ENCODE data around the gene TEX264.
"Not testable (repeated sequence)": the region's sequence is repeated elsewhere in the genome, so short reads cannot be mapped to it uniquely, and the experiment has no call there.

The TEX264 gene, protein sequence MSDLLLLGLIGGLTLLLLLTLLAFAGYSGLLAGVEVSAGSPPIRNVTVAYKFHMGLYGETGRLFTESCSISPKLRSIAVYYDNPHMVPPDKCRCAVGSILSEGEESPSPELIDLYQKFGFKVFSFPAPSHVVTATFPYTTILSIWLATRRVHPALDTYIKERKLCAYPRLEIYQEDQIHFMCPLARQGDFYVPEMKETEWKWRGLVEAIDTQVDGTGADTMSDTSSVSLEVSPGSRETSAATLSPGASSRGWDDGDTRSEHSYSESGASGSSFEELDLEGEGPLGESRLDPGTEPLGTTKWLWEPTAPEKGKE

DNA sequence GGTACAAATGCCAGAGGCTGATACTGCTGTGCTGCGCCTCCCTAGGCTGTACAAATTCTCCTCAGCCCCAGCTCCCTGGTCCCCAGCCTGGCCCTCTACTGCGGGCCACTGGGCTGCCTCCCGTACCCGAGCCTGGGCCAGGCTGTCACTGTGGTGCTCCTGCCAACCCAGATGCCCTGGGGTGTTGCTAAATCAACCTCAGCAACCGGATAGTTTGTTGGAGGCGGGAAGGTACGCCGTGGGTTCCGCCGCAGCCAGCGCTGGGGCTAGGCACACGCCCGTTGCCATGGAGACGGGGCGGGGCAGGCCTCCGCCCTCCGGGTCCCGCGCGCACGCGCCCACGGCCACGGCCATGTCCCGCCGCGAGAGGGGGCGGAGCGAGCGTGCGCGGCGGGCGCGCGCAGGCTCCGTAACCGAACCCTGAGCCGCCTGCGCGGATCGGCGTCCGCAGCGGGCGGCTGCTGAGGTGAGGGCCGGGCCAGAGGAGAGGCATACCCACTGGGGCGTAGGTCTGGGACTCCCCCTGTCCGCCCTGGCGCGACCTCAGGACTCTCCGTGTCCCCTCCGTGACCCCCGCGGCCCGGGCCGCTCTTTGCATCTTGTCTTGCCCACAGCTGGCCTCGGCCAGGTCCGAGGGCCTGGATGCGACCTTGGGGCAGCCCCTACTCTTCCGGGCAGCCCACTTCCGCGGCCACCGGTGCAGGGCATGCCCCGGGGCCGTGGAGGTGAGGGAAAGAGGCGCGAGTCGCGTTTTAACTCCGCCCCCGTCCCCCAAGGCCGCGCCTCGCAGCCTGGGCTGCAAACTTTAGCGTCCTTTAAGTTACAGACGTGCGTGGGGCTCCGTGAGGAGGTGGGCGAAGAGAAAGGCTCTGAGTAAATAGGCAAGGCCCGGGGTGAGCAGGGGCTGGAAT, at the start of gene TEX264:
TSS of gene TEX264 (plus strand) at position 430 of the 911 bp plus-strand sequence. CDS start 3,053 bp downstream, outside the sequence.
- peak; percentile 75 for DNase-seq

DNA sequence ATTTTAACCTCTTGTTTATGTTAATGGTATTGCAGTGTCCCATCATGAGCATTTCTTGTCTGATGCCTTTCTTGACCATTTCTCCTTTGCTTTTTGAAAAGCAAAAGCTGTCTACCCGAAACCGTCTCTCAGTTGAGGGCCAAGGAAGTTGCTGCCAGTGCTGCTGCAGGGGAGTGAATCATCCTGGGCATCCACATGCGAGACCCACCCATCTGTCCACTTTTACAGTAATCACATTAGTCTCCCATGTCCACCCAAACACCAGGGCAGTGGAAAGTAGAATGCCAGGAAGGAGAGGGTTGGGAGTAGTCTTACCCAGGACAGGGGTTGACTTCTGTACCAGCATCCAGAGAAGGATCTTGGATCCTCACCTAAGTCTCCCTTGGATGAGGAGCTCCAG, 48.6 kb upstream of the TEX264 start:
- DNase-seq = no peak

DNA sequence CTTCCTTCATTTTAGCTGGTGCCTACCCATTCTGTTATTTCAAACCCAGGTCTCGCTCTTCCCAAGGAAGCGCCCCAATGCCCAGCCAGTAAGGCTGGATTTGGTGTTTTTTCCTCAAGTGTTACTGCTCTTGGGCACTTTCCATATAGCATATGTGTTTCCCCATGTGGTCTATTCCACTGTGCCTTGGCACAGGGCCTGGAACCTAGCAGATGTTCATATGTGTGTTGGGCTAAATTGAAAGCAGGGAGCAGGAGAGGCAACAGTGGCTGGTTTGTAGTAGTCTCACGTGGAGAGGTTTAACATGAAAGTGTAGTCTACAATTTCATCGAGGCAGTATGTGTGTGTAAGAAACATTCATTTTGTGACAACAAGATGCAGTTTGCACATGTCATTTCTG, 48.2 kb upstream of the TEX264 start:
- peak; percentile 46 for DNase-seq

DNA sequence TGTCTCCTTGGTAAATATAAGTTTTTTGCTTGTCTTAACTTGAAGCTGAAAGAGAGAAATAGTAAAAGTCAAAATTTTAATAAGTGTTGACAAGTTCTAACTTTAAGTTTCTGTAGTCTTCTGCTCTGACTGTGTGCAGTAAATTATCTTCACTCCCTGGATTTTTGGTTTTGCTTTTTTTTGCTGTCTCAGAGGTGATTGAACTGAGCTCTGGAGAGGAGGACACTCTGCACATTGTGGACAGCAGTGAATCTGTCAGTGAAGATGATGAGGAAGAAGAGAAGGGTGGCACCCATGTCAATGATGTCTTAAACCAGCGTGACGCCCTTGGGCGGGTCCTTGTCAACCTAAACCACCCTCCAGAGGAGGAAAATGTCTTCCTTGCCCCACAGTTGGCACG, 40.5 kb upstream of the TEX264 start:
- no peak for DNase-seq

DNA sequence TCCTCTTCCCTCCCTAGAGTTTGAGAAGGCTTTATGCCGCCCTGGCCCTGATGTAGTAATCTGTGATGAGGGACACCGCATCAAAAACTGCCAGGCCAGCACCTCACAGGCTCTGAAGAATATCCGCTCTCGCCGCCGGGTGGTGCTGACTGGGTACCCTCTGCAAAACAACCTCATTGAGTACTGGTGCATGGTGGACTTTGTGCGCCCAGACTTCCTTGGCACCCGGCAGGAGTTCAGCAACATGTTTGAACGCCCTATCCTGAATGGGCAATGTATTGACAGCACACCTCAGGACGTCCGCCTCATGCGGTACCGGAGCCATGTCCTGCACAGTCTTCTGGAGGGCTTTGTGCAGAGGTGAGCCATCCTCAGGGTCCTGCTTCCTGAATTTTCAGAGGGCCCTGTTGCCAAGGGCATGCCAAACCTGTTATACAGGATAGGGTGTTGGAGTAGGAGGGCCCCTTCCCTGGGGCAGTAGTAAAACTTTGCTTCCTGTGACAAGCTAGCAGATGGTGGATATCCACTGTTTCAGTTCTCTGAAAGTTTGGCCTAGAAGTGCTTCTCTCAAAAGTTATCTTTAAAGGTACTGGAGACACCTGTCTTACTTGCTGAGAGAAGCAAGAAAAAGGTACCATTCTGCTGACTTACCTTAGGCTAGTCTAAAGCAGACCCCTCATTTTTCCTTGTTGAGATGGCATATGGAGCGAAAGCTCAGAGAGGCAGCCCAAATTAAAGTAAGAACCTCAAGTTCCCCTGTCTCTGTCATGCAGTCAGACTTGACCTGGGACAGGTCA, 33.7 kb upstream of the TEX264 start:
- no peak for DNase-seq

DNA sequence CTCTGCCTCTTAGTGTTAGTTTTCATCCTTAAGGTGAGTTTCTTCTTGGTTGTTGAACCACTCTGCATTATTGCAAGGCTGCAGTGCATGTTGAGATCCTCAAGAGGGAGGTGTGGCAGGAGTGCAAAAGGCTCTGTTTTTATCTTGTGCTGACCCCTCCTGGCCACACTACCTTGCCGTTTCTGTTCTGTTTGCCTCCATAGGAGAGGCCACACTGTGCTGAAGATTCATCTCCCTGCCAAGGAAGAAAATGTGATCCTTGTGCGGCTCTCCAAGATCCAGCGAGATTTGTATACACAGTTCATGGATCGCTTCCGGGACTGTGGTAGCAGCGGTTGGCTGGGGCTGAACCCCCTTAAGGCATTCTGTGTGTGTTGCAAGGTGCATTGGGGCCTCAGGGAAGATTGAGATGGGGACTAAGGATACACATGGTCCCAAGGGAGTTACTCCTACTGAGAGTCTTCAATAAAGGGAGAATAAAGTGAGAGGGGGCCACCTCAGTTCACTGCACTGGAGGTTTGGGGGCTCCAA, 33.0 kb upstream of the TEX264 start:
- no peak for DNase-seq

DNA sequence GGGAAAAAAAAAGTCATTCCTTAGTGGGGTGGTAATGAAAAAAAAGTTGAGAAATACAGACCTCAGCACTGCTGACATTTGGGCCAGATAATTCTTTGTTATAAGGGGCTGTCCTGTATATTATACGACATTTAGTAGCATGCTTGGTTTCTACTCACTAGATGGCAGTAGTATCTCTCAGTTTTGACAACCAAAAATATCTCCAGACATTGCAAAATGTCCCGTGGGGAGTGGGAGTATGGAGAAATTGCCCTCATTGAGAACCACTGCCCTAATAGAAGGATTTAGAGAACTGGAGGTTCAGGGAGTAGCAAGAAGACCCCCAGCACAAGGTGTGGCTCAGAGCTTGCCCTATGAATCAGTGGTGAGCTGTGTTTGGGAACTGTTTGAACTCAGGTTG, 28.6 kb upstream of the TEX264 start:
- no peak for DNase-seq

DNA sequence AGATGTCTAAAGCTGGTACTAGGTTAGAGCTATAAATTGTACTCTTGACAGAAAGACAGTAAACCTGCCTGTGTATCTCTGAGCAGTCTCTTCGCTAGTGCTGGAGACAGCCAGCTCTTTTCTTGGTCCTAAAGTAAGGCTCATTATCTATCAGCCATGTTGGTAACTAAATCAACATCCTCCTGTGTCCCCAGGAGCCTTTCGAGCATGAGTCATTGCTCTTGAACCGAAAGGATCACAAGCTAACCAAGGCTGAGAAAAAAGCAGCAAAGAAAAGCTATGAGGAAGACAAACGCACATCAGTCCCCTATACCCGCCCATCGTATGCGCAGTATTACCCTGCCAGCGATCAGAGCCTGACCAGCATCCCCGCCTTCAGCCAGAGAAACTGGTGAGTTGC, 25.0 kb upstream of the TEX264 start:
- no peak for DNase-seq

DNA sequence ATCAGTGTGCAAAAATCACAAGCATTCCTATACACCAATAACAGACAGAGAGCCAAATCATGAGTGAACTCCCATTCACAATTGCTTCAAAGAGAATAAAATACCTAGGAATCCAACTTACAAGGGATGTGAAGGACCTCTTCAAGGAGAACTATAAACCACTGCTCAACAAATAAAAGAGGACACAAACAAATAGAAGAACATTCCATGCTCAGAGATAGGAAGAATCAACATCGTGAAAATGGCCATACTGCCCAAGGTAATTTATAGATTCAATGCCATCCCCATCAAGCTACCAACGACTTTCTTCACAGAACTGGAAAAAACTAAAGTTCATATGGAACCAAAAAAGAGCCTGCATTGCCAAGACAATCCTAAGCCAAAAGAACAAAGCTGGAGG, 18.9 kb upstream of the TEX264 start:
- not testable (repeated sequence) for DNase-seq

DNA sequence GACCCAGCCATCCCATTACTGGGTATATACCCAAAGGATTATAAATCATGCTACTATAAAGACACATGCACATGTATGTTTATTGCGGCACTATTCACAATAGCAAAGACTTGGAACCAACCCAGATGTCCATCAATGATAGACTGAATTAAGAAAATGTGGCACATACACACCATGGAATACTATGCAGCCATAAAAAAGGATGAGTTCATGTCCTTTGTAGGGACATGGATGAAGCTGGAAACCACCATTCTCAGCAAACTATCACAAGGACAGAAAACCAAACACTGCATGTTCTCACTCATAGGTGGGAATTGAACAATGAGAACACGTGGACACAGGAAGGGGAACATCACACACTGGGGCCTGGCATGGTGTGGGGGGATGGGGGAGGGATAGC, 17.6 kb upstream of the TEX264 start:
- not testable (repeated sequence) for DNase-seq

DNA sequence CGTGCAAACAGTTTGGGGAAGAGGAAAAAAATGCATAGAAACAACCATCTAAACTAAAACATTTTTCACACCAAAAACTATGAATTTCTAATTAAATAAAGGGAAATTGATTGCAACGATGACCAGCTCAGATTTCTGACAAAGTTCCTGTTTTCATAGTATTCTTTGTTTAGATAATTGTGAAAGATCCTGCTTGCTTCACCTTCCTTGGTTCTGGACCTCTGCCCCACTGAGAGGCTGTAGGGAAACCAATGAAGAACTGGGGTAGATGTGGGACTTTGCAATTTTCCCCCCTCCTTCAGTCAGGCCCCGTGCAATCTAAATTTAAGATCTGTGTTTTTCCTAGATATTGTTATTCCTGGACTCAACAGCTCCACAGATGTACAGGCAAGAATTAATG, 13.8 kb upstream of the TEX264 start:
- DNase-seq = no peak

DNA sequence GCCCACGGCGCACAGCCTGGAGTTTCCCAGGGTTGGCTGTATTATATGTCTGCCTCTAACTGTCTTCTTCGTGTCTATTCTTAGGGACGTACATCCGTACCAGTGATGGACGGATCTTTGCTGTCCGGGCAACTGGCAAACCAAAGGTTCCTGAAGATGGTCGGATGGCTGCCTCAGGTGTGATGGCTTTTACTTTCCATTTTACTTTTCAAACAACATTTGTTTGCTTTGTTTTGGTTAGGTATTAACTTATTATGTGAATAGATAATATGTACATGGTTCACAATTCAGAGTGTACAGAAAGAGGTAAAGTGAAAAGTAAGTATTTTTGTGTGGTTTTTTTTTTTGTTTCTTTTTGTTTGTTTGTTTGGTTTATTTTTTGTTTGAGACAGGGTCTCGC, 11.1 kb upstream of the TEX264 start:
- DNase-seq = no peak

DNA sequence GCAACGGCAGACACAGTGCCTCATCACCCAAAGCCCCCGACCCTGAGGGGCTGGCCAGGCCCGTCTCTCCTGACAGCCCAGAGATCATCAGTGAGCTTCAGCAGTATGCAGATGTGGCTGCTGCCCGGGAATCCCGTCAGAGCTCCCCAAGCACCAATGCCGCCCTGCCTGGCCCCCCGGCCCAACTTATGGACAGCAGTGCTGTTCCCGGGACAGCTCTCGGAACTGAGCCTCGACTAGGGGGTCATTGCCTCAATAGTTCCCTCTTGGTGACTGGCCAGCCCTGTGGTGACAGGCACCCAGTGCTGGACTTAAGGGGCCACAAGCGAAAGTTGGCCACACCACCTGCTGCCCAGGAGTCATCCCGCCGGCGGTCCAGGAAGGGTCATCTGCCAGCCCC, 8.6 kb upstream of the TEX264 start:
- DNase-seq = no peak

DNA sequence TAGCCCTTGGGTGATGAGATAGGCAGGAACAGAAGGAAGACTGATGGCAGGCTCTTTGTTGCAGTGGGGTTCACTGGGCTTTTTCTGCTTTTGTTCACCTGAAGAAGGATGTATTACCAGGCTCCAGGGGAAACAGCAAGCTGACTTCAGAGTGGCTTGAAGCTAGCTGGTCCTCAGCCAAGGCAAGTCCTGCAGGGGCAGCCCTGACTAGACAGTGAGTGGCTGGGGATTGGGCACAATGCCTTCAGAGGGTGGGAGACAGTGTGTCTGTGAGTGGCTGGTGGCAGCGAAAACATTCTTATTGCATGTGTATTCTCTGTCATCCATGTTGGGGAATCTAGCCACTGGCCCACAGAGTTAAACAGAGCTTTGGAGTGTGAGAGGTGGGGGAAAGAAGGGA, 2.3 kb upstream of the TEX264 start:
- no peak for DNase-seq

DNA sequence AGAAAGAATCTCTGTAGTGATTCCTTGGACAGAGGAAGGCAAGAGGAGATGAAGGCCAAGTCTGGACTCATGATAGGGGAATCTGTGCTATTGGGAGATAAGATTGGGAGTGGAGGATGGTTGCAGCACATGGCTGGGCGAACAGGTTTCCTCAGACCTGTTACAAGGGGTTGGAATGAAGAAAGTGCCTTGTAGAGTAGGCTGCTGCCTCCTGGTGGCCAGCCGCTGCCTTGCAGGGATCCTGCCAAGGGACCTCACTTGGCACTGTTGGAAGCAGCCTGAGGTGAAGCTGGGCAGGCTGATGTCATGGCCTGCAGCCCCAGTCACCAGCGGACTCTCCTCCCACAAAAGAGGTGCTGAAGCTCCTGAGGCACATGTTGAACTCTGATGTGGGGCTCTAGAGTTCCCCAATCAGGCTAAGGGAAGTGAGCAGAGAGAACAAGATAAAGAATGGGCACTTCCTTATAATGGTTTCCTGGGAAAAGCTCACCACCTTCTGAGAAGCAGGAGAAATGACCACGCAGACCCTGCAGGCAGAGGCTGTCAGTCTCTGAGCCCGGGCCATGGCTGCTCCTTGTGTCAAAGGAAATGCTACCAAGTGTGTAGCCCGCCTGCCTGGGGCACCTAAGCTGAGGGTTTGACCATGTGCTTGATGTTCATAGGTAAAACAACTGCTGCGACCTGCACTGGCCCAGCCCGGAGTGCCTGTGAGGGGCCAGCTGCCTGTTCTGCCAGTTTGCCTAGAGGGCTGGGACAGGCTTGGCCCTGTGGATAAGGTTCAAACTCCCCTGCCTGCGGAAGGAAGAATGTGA, 1.6 kb upstream of the TEX264 start:
- DNase-seq = peak; percentile 47

DNA sequence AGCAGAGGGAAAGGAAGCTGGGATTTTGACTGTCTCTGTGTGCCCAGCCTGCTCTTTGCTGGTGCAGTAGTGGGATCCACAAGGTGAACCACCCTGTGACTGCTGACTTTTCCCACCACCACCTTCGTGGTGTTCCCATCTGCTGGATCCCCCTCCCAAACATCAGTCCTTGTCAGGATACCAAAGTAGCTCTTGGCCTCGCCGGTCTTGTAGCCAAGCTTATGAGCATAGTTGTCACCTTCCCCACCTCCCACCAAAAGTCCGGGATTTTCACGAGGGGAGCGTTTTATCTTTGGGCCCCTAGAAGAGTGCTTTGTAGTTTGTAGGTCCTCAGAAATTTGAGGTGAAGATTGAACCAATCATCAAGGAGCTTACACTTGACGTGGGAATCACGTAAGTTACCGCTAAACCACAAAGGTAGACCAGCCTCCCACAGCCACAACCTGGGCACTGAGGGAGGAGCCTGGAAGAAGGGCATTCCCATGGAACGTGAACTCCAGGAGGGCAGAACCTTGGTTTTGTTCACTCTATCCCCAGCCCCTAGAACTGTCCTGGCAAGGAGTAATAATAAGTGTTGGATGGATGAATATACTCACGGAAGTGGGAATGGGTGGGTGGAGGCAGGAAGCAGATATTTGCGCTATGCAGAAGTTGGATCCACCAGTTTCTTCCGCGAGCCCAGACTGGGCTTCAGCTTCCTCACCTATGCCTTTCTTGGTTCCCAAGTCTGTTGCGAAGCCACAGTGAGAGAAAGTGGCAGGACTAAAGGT, 814 bp upstream of the TEX264 start:
- no peak for DNase-seq

DNA sequence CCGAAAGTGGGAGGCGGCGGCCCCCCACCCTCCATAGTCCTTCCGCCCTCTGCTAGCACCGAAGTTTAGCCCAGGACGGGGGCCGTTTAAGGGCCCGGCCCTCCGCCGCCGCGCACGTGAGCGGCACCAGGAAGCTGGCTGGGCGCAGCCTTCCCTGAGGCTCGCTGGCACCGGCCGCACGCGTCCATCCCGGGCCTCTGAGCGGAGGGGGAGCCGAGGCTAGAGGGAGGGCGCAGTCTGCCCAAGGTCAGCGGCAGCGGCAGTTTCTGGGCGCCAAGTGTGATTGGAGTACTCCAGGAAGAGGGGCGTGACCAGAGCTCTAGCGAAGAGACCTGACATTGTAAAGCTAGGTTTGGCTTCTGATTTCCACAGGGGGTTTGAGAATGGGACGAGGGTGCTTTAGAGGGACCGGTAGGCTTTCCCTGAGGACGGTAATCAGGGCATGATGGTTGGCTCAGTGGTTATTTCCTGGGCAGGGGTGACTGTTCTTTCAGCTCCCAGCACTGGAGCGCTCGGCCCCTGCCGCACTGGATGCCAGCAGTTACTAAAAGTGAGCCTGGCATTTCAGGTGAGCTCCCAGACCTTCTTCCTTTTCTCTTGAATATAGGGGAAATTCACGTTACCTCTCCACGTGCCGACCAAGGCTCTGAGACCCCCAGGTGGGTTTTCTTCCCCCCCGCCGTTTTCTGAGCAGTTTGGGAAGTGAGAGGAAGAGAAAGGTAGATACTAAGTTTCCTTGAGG, 853 bp downstream of the TEX264 start:
- DNase-seq = no peak

DNA sequence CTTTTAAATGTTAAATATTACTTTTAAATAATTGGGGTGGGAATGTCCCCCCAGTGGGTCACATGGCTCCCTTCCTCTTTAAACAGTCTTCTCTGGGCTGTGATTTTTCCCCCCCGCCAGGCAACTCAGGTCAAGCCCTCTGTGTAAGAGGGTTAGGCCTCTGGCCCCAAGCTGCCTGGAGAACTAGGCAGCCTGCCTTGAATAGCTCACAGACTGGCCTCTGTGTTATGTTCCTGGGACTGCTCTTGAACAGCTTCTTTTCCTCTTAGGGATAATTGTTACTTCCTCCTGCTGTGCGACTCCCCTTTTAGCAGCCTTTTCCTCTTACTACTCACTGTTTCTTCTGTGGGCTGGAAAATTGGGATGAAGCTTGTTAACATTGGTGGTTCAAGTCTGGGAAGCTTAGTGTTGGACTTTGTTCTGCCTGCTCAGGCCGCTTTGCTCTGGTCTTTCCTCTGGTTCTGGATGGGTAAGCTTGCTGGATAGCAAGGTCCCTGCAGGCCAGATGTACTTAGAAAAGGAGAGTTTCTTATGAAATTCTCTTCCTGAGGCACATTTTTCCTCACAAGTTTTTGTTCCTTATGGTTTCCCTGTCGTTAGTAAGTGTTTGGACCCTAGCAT, 2.2 kb downstream of the TEX264 start:
- DNase-seq = no peak

DNA sequence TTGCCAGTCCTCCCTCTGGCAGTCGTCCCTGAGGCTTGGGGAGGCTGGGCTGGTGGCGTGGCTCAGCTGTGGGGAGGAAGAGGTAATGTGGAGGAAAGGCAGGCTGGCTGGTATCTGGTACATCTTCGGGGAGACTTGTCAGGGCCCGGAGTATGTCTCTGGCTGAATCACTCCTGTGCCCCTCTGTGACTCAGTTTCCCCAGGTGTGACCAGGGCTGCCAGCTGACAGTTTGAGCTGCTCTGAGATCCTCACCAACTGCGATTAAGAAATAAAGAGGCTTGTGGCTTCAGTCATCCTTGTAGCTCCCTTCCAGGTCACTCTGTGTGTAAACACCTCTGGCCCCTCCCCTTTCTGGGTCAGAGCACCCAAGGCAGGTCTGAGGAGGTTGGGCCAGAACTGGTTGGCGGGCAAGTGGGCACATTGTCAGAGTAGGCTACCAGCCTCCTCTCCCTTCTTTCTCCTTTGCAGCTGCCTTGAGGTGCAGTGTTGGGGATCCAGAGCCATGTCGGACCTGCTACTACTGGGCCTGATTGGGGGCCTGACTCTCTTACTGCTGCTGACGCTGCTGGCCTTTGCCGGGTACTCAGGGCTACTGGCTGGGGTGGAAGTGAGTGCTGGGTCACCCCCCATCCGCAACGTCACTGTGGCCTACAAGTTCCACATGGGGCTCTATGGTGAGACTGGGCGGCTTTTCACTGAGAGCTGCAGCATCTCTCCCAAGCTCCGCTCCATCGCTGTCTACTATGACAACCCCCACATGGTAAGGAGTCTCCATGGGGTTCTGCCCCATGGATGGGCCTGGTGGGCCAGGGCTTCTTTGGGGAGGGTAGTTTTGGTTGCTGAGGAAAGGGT, 3.0 kb downstream of the TEX264 start:
- no peak for DNase-seq

Measured in NCI-H2029 (cell line).